ENCODE data around the gene BMP2K. TPM values are rescaled to one million over a fixed set of nuclear protein-coding genes. Genes with fewer than 3 reads are reported as not detected.

The BMP2K gene
- total RNA-seq, 2 donors from 2014 or later: 43.6 to 52.6 TPM

GRCh38 chr4:78939667-78940008, 163.5 kb downstream of the BMP2K start:
- Histone ChIP-seq H3K4me1 (peaks cover 0 to 22% of the 10 kb centered on the region in 2 donors), H3K27me3 (no peaks in the 10 kb centered on the region), H3K36me3 (no peaks in the 10 kb centered on the region), H3K4me3 (peak overlapping the region; percentile 77 to 84), H3K27ac (peak overlapping the region; percentile 38 to 71), H3K9me3 (no peaks in the 10 kb centered on the region)
- TF ChIP-seq, protein P1, sequence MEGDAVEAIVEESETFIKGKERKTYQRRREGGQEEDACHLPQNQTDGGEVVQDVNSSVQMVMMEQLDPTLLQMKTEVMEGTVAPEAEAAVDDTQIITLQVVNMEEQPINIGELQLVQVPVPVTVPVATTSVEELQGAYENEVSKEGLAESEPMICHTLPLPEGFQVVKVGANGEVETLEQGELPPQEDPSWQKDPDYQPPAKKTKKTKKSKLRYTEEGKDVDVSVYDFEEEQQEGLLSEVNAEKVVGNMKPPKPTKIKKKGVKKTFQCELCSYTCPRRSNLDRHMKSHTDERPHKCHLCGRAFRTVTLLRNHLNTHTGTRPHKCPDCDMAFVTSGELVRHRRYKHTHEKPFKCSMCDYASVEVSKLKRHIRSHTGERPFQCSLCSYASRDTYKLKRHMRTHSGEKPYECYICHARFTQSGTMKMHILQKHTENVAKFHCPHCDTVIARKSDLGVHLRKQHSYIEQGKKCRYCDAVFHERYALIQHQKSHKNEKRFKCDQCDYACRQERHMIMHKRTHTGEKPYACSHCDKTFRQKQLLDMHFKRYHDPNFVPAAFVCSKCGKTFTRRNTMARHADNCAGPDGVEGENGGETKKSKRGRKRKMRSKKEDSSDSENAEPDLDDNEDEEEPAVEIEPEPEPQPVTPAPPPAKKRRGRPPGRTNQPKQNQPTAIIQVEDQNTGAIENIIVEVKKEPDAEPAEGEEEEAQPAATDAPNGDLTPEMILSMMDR (IDR thresholded peaks at IDR 0.05): no peak
- no peak for DNase-seq (ENCODE audit: low spot score)

DNA sequence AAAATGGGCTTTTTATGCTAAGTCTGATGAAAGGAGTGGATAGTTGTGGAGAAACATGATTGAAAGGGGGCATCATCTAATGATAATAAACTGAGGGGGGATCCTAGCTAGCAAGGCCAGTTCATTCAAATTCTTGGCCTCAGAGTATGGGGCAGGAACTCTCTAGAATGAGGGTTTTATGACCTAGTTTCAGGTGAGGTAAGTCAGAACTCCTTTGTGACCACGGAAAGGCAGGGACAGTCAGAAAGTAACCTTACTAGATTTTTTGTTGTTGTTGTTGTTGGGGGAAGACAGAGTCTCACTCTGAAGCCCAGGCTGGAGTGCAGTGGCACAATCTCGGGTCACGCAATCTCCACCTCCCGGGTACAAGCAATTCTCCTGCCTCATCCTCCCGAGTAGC, 164.6 kb downstream of the BMP2K start:
- Histone ChIP-seq H3K36me3 (no peaks in the 10 kb centered on the region), H3K9me3 (no peaks in the 10 kb centered on the region), H3K4me3 (no peak overlapping the region), H3K27ac (no peak overlapping the region), H3K4me1 (peaks cover 0 to 22% of the 10 kb centered on the region in 2 donors), H3K27me3 (no peaks in the 10 kb centered on the region)
- TF ChIP-seq, protein P1 (IDR thresholded peaks at IDR 0.05): no peak
- no peak for DNase-seq (ENCODE audit: low spot score)

- Histone ChIP-seq H3K4me1 (peaks cover 0 to 6% of the 10 kb centered on the region in 2 donors), H3K4me3 (no peak overlapping the region), H3K36me3 (no peaks in the 10 kb centered on the region), H3K27me3 (no peaks in the 10 kb centered on the region), H3K27ac (no peak overlapping the region), H3K9me3 (no peaks in the 10 kb centered on the region)
- DNase-seq (ENCODE audit: low spot score): no peak
- TF ChIP-seq, protein P1 (IDR thresholded peaks at IDR 0.05): no peak
These were observed 168.2 kb downstream of the BMP2K start for GRCh38 chr4:78944381-78944780.

DNA sequence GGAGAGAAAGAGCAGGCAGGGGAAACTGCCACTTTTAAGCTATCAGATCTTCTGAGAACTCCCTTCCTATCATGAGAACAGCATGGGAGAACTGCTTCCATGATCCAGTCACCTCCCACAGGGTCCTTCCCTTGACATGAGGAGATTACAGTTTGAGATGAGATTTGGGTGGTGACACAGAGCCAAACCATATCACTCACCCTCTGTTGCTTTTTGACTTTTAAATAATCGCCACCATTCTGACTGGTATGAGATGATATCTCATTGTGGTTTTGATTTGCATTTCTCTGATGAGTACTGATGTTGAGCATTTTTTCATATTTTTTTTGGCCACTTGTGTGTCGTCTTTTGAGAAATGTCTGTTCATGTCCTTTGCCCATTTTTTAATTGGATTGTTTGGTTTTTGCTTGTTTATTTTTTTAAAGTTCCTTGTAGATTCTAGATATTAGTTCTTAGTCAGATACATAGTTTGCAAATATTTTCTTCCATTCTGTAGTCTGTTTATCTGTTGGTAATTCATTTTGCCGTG, 169.6 kb downstream of the BMP2K start:
- TF ChIP-seq, protein P1 (IDR thresholded peaks at IDR 0.05): no peak
- H3K4me3 ChIP-seq: no peak overlapping the region
- H3K27me3 ChIP-seq: no peaks in the 10 kb centered on the region
- H3K4me1 ChIP-seq: no peaks in the 10 kb centered on the region
- no peaks in the 10 kb centered on the region for H3K9me3 ChIP-seq
- no peaks in the 10 kb centered on the region for H3K36me3 ChIP-seq
- DNase-seq (ENCODE audit: low spot score): no peak
- no peak overlapping the region for H3K27ac ChIP-seq

GRCh38 chr4:78949735-78950134, 173.6 kb downstream of the BMP2K start:
- no peak for DNase-seq (ENCODE audit: low spot score)
- H3K27me3 ChIP-seq: no peaks in the 10 kb centered on the region
- H3K9me3 ChIP-seq: no peaks in the 10 kb centered on the region
- H3K27ac ChIP-seq: no peak overlapping the region
- no peaks in the 10 kb centered on the region for H3K36me3 ChIP-seq
- H3K4me1 ChIP-seq: no peaks in the 10 kb centered on the region
- H3K4me3 ChIP-seq: no peak overlapping the region
- TF ChIP-seq, protein P1 (IDR thresholded peaks at IDR 0.05): no peak

DNA sequence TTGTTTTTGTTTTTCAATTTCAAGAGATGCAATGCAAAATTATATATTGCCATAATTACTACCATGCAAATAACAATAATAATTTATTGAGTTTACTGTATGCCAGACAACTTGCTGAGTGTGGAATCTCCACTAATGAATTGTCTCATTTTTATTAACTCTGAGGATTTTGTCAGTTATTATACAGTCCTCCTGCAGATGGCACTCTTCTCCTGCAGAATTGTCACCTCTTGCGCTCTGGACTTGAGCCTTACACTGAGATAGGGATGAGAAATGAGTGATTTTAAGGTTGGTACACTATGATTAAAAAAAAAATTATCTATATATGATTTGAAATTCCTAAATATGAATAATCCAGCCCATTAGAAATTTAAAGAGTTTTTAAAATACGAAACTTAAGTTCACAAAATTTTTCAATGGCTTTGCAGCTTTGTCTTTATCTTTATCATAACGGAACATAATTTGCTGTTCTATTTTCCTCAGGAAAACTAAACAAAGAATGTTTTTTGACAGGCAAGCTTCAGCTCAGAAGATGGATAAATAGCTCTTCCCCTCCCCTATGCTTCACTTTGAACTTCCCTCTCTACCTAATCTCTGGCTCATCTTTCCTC, 175.8 kb downstream of the BMP2K start:
- no peak for DNase-seq (ENCODE audit: low spot score)
- Histone ChIP-seq H3K4me3 (no peak overlapping the region), H3K4me1 (no peaks in the 10 kb centered on the region), H3K27ac (no peak overlapping the region), H3K36me3 (no peaks in the 10 kb centered on the region), H3K27me3 (no peaks in the 10 kb centered on the region), H3K9me3 (no peaks in the 10 kb centered on the region)
- TF ChIP-seq, protein P1 (IDR thresholded peaks at IDR 0.05): peak; percentile 47 to 78

Measured in right atrium auricular region (tissue), 2 donors.